ENCODE results near the gene ABCG2.
"Not testable (repeated sequence)": the region's sequence is repeated elsewhere in the genome, so short reads cannot be mapped to it uniquely, and the experiment has no call there.

The ABCG2 gene

GRCh38 chr4:88109123-88109881 is 49.1 kb downstream of the ABCG2 start:
- DNase-seq (ENCODE audit: low spot score) = no peak

GRCh38 chr4:88108747-88109122 is 49.7 kb downstream of the ABCG2 start:
- no peak for DNase-seq (ENCODE audit: low spot score)

GRCh38 chr4:88108108-88108465 is 50.4 kb downstream of the ABCG2 start:
- not testable (repeated sequence) for DNase-seq (ENCODE audit: low spot score)

GRCh38 chr4:88107406-88108107 is 50.9 kb downstream of the ABCG2 start:
- no peak for DNase-seq (ENCODE audit: low spot score)

- DNase-seq (ENCODE audit: low spot score) = no peak
These were observed 52.2 kb downstream of the ABCG2 start for GRCh38 chr4:88106205-88106604.

GRCh38 chr4:88104902-88105610 is 53.4 kb downstream of the ABCG2 start:
- no peak for DNase-seq (ENCODE audit: low spot score)

GRCh38 chr4:88102026-88102425 is 56.4 kb downstream of the ABCG2 start:
- no peak for DNase-seq (ENCODE audit: low spot score)

- DNase-seq (ENCODE audit: low spot score) = no peak
These were observed 57.3 kb downstream of the ABCG2 start for GRCh38 chr4:88101165-88101564.

- DNase-seq (ENCODE audit: low spot score) = no peak
These were observed 59.3 kb downstream of the ABCG2 start for GRCh38 chr4:88098993-88099752.

GRCh38 chr4:88097781-88098180 is 60.7 kb downstream of the ABCG2 start:
- no peak for DNase-seq (ENCODE audit: low spot score)

- DNase-seq (ENCODE audit: low spot score) = no peak
These were observed 61.1 kb downstream of the ABCG2 start for GRCh38 chr4:88097301-88097700.

- DNase-seq (ENCODE audit: low spot score) = no peak
These were observed 64.6 kb downstream of the ABCG2 start for GRCh38 chr4:88093874-88094273.

- no peak for DNase-seq (ENCODE audit: low spot score)
These were observed 67.1 kb downstream of the ABCG2 start for GRCh38 chr4:88091378-88091777.

- no peak for DNase-seq (ENCODE audit: low spot score)
These were observed 67.5 kb downstream of the ABCG2 start for GRCh38 chr4:88090898-88091297.

- DNase-seq (ENCODE audit: low spot score) = no peak
These were observed 71.4 kb downstream of the ABCG2 start for GRCh38 chr4:88087004-88087403.

- DNase-seq (ENCODE audit: low spot score) = no peak
These were observed 77.8 kb downstream of the ABCG2 start for GRCh38 chr4:88080626-88081025.

- DNase-seq (ENCODE audit: low spot score) = no peak
These were observed 79.9 kb downstream of the ABCG2 start for GRCh38 chr4:88078579-88078978.

GRCh38 chr4:88077911-88078524 is 80.4 kb downstream of the ABCG2 start:
- no peak for DNase-seq (ENCODE audit: low spot score)

GRCh38 chr4:88075336-88075735 is 83.1 kb downstream of the ABCG2 start:
- no peak for DNase-seq (ENCODE audit: low spot score)

GRCh38 chr4:88070031-88070430 is 88.4 kb downstream of the ABCG2 start:
- DNase-seq (ENCODE audit: low spot score) = no peak

- DNase-seq (ENCODE audit: low spot score) = no peak
These were observed 94.0 kb downstream of the ABCG2 start for GRCh38 chr4:88064410-88064809.

Measured in ecto neural progenitor cell (in vitro differentiated cells).